GM23248 (cell line): ENCODE results near the gene RGMA. TPM values are rescaled to one million over a fixed set of nuclear protein-coding genes. Genes with fewer than 3 reads are reported as not detected.

Experiments used
- DNase-seq: peaks from one replicate; pipeline ENCODE4 v3.0.0-alpha.2; 2015
- H2AFZ ChIP-seq: fragments of 200-600 bp; sonication (generic); 2 replicates; pipeline ENCODE4 v1.6.1; 2016; ENCODE audit warnings: antibody characterized with exemption
- H3F3A ChIP-seq: fragments of 200-600 bp; sonication (generic); 2 replicates; pipeline ENCODE4 v1.6.1; 2016; ENCODE audit warnings: mild to moderate bottlenecking, antibody characterized with exemption, mixed run types; ENCODE audit not compliant: insufficient read depth
- H3K27ac ChIP-seq: fragments of 200-600 bp; sonication (generic); 2 replicates; pipeline ENCODE4 v1.5.1; 2016; ENCODE audit warnings: mild to moderate bottlenecking
- H3K27me3 ChIP-seq: fragments of 200-600 bp; sonication (generic); replicated peaks from 2 replicates; pipeline ENCODE4 v1.6.1; 2016; ENCODE audit warnings: mild to moderate bottlenecking; ENCODE audit not compliant: insufficient read depth
- H3K36me3 ChIP-seq: fragments of 200-600 bp; sonication (generic); 2 replicates; pipeline ENCODE4 v1.6.1; 2016; ENCODE audit warnings: low read depth, mild to moderate bottlenecking
- H3K4me1 ChIP-seq: fragments of 200-600 bp; sonication (generic); 2 replicates; pipeline ENCODE4 v1.6.1; 2016; ENCODE audit warnings: mild to moderate bottlenecking; ENCODE audit not compliant: insufficient read depth
- H3K4me2 ChIP-seq: fragments of 200-600 bp; sonication (generic); one replicate; pipeline ENCODE4 v1.6.1; 2016; ENCODE audit warnings: mild to moderate bottlenecking; ENCODE audit not compliant: unreplicated experiment
- H3K4me3 ChIP-seq: fragments of 200-600 bp; sonication (generic); 2 replicates; pipeline ENCODE4 v1.5.1; 2016; ENCODE audit warnings: mild to moderate bottlenecking
- H3K79me2 ChIP-seq: fragments of 200-600 bp; sonication (generic); 2 replicates; pipeline ENCODE4 v1.6.1; 2016; ENCODE audit warnings: mild to moderate bottlenecking; ENCODE audit not compliant: insufficient read depth
- H3K9ac ChIP-seq: fragments of 200-600 bp; sonication (generic); 2 replicates; pipeline ENCODE4 v1.6.1; 2016; ENCODE audit warnings: mild to moderate bottlenecking
- H3K9me2 ChIP-seq: fragments of 200-600 bp; sonication (generic); 2 replicates; pipeline ENCODE4 v1.6.1; 2016; ENCODE audit warnings: mixed run types, mild to moderate bottlenecking, moderate library complexity; ENCODE audit not compliant: insufficient read depth
- H3K9me3 ChIP-seq: fragments of 200-600 bp; sonication (generic); one replicate; pipeline ENCODE4 v1.6.1; 2017; ENCODE audit warnings: low read depth
- H4K20me1 ChIP-seq: fragments of 200-600 bp; sonication (generic); 2 replicates; pipeline ENCODE4 v1.6.0; 2016; ENCODE audit not compliant: insufficient read depth
- EZH2 ChIP-seq: fragments of 200-600 bp; sonication (generic); IDR thresholded peaks from 2 replicates; pipeline ENCODE4 v1.6.1; 2018; ENCODE audit warnings: antibody characterized with exemption, mild to moderate bottlenecking; ENCODE audit not compliant: insufficient read depth, poor library complexity, severe bottlenecking
- EZH2phosphoT487 ChIP-seq: fragments of 200-600 bp; sonication (generic); IDR thresholded peaks from 2 replicates; pipeline ENCODE4 v1.6.1; 2018; ENCODE audit warnings: antibody characterized with exemption, moderate library complexity, mild to moderate bottlenecking, low read depth; ENCODE audit not compliant: insufficient read depth
- WGBS, 2 experiments: methylation state at CpG; one replicate each; pipeline ENCODE4 v1.1.6; 2015 to 2017; ENCODE audit warnings: low lambda C conversion rate in 2 of 2, low coverage in 1 of 2; ENCODE audit errors: missing lambda C conversion rate in 2 of 2; 5-methylcytosine and 5-hydroxymethylcytosine counted together
- in situ Hi-C: fragments of 300-500 bp; cut with MboI; formaldehyde crosslinking; loops from 2 replicates; pipeline ENCODE4 v1.15.0; 2020
- polyA plus RNA-seq: library from polyadenylated mRNA; unstranded; fragments of >200 nt; fragmentation: Nextera tagmentation; extraction: Ambion mirVana; gene quantifications from 2 replicates; pipeline ENCODE4 v1.2.1, GENCODE V29; 2016
- total RNA-seq: library from RNA; depleted of rRNA; stranded (reverse); fragments of >200 nt; shearing (Covaris generic); gene quantifications from 2 replicates; pipeline ENCODE4 v1.2.3, GENCODE V29; 2014

RGMA gene
- total and polyA plus RNA-seq, 2 experiments from 2014 or later: 0.76 to 0.84 TPM

- in situ Hi-C loops: loop anchor here (25.0 kb wide), 1 partner anchor 941 kb away; no protein-coding TSS in a partner anchor
Measured at GRCh38 chr15:93046120-93046519, 42.9 kb downstream of the RGMA start.

GRCh38 chr15:93045191-93045785 lies 43.7 kb downstream of the RGMA start:
- no peak overlapping the region for H3K27ac ChIP-seq
- no peaks in the 10 kb centered on the region for H3K79me2 ChIP-seq
- H2AFZ ChIP-seq: no peak overlapping the region
- no peaks in the 10 kb centered on the region for H3F3A ChIP-seq
- no peaks in the 10 kb centered on the region for H3K9me3 ChIP-seq
- TF ChIP-seq EZH2 (no peak), EZH2phosphoT487 (no peak)
- H3K4me2 ChIP-seq: no peak overlapping the region
- H3K9ac ChIP-seq: no peak overlapping the region
- H4K20me1 ChIP-seq: no peaks in the 10 kb centered on the region
- H3K4me3 ChIP-seq: no peak overlapping the region
- WGBS, 2 experiments: 85 to 86% methylated on average over 22 to 27 of the region's 27 CpGs
- no peaks in the 10 kb centered on the region for H3K36me3 ChIP-seq
- in situ Hi-C loops: loop anchor here (25.0 kb wide), 1 partner anchor 942 kb away; no protein-coding TSS in a partner anchor
- DNase-seq: no peak
- H3K9me2 ChIP-seq: no peaks in the 10 kb centered on the region
- H3K27me3 ChIP-seq: no peaks in the 10 kb centered on the region
- H3K4me1 ChIP-seq: no peaks in the 10 kb centered on the region

More at GRCh38 chr15:93046120-93046519, 42.9 kb downstream of the RGMA start:
- no peaks in the 10 kb centered on the region for H3F3A ChIP-seq
- H3K36me3 ChIP-seq: no peaks in the 10 kb centered on the region
- no peaks in the 10 kb centered on the region for H3K9me2 ChIP-seq
- H2AFZ ChIP-seq: no peak overlapping the region
- no peak for TF ChIP-seq EZH2
- TF ChIP-seq EZH2phosphoT487: no peak
- WGBS, 2 experiments: 69 to 77% methylated on average over 4 of the region's 4 CpGs
- no peak overlapping the region for H3K9ac ChIP-seq
- H4K20me1 ChIP-seq: no peaks in the 10 kb centered on the region
- H3K4me1 ChIP-seq: no peaks in the 10 kb centered on the region
- no peaks in the 10 kb centered on the region for H3K9me3 ChIP-seq
- DNase-seq: no peak
- no peak overlapping the region for H3K4me3 ChIP-seq
- H3K27ac ChIP-seq: no peak overlapping the region
- H3K27me3 ChIP-seq: no peaks in the 10 kb centered on the region
- no peak overlapping the region for H3K4me2 ChIP-seq
- no peaks in the 10 kb centered on the region for H3K79me2 ChIP-seq

GRCh38 chr15:93044301-93045190 lies 44.5 kb downstream of the RGMA start:
- Histone ChIP-seq H3K9me2 (no peaks in the 10 kb centered on the region), H2AFZ (no peak overlapping the region), H3K4me1 (no peaks in the 10 kb centered on the region), H3K9me3 (no peaks in the 10 kb centered on the region), H3K4me3 (no peak overlapping the region), H3K79me2 (no peaks in the 10 kb centered on the region), H3K27me3 (no peaks in the 10 kb centered on the region), H3F3A (no peaks in the 10 kb centered on the region), H3K36me3 (no peaks in the 10 kb centered on the region), H3K4me2 (no peak overlapping the region), H3K27ac (no peak overlapping the region), H3K9ac (no peak overlapping the region), H4K20me1 (no peaks in the 10 kb centered on the region)
- WGBS, 2 experiments: 80 to 82% methylated on average over 35 to 46 of the region's 46 CpGs
- in situ Hi-C loops: loop anchor here (25.0 kb wide), 1 partner anchor 943 kb away; no protein-coding TSS in a partner anchor
- TF ChIP-seq EZH2phosphoT487 (no peak), EZH2 (no peak)
- no peak for DNase-seq

- TF ChIP-seq EZH2phosphoT487 (no peak), EZH2 (no peak)
- DNase-seq: no peak
- no peaks in the 10 kb centered on the region for H3K27me3 ChIP-seq
- no peak overlapping the region for H3K4me3 ChIP-seq
- in situ Hi-C loops: loop anchor here (25.0 kb wide), 1 partner anchor 944 kb away; no protein-coding TSS in a partner anchor
- H2AFZ ChIP-seq: no peak overlapping the region
- no peaks in the 10 kb centered on the region for H3K4me1 ChIP-seq
- H4K20me1 ChIP-seq: no peaks in the 10 kb centered on the region
- H3K79me2 ChIP-seq: no peaks in the 10 kb centered on the region
- no peaks in the 10 kb centered on the region for H3F3A ChIP-seq
- no peak overlapping the region for H3K27ac ChIP-seq
- H3K9me3 ChIP-seq: no peaks in the 10 kb centered on the region
- no peak overlapping the region for H3K9ac ChIP-seq
- no peaks in the 10 kb centered on the region for H3K9me2 ChIP-seq
- WGBS, 2 experiments: 28 to 40% methylated on average over 10 to 12 of the region's 12 CpGs
- no peaks in the 10 kb centered on the region for H3K36me3 ChIP-seq
- H3K4me2 ChIP-seq: no peak overlapping the region
Measured at GRCh38 chr15:93043621-93044300, 45.2 kb downstream of the RGMA start.
